Neuronal stem cell (in vitro differentiated cells): ENCODE measurements around the gene NPHP1.
"Not testable (repeated sequence)": the region's sequence is repeated elsewhere in the genome, so short reads cannot be mapped to it uniquely, and the experiment has no call there.

Experiments
- DNase-seq: peaks from one replicate; pipeline ENCODE4 v3.0.0-alpha.2; 2013; ENCODE audit warnings: low spot score
- H2AFZ ChIP-seq: one replicate; pipeline ENCODE4 v1.6.1; 2013; ENCODE audit warnings: mild to moderate bottlenecking, low read length, inconsistent platforms
- H2AK5ac ChIP-seq: 2 replicates; pipeline ENCODE4 v1.6.1; 2013; ENCODE audit warnings: low read depth, mild to moderate bottlenecking, inconsistent platforms, low read length, moderate library complexity, mixed read lengths
- H2BK120ac ChIP-seq: 2 replicates; pipeline ENCODE4 v1.6.1; 2013; ENCODE audit warnings: low read depth, mild to moderate bottlenecking, inconsistent platforms, low read length, moderate library complexity, mixed read lengths
- H2BK12ac ChIP-seq: one replicate; pipeline ENCODE4 v1.6.1; 2013; ENCODE audit warnings: low read length, inconsistent platforms
- H2BK15ac ChIP-seq: 2 replicates; pipeline ENCODE4 v1.6.1; 2013; ENCODE audit warnings: mild to moderate bottlenecking, low read length, inconsistent platforms, mixed read lengths
- H2BK5ac ChIP-seq: one replicate; pipeline ENCODE4 v1.6.1; 2013; ENCODE audit warnings: inconsistent platforms, mild to moderate bottlenecking, low read length, moderate library complexity
- H3K14ac ChIP-seq: one replicate; pipeline ENCODE4 v1.6.1; 2013; ENCODE audit warnings: low read length, inconsistent platforms
- H3K18ac ChIP-seq: 2 replicates; pipeline ENCODE4 v1.6.1; 2013; ENCODE audit warnings: low read length, inconsistent platforms
- H3K23ac ChIP-seq: 2 replicates; pipeline ENCODE4 v1.6.1; 2013; ENCODE audit warnings: low read depth, mild to moderate bottlenecking, mixed read lengths, low read length, inconsistent platforms; ENCODE audit not compliant: poor library complexity
- H3K27ac ChIP-seq: replicated peaks from 3 replicates; pipeline ENCODE4 v1.5.1; 2013; ENCODE audit warnings: low read length, inconsistent platforms
- H3K27me3 ChIP-seq, 3 experiments: 2 replicates each; pipeline ENCODE4 v1.6.1; 2013; ENCODE audit warnings: low read length in 3 of 3, mild to moderate bottlenecking in 2 of 3, inconsistent platforms in 1 of 3, low read depth in 1 of 3, mixed read lengths in 1 of 3, moderate library complexity in 1 of 3; ENCODE audit not compliant: control insufficient read depth in 3 of 3, insufficient read depth in 3 of 3
- H3K36me3 ChIP-seq, 2 donors: replicated peaks in 1 of 2; 2 replicates each; pipeline ENCODE4 v1.6.1; 2013; ENCODE audit warnings: low read length in 2 of 2; ENCODE audit not compliant: control insufficient read depth in 2 of 2, insufficient read depth in 2 of 2
- H3K4ac ChIP-seq: 2 replicates; pipeline ENCODE4 v1.6.1; 2013; ENCODE audit warnings: inconsistent platforms, mild to moderate bottlenecking, low read length, moderate library complexity
- H3K4me1 ChIP-seq, 2 donors: 1 replicate in 1 of 2; 2 replicates in 1 of 2; pipeline ENCODE4 v1.6.1; 2013; ENCODE audit warnings: low read length in 2 of 2, low read depth in 1 of 2; ENCODE audit not compliant: control insufficient read depth in 2 of 2, insufficient read depth in 1 of 2
- H3K4me2 ChIP-seq: one replicate; pipeline ENCODE4 v1.6.1; 2013; ENCODE audit warnings: mild to moderate bottlenecking, low read length, inconsistent platforms; ENCODE audit not compliant: insufficient read depth, poor library complexity, severe bottlenecking
- H3K4me3 ChIP-seq, 2 donors: 2 replicates each; pipeline ENCODE4 v1.5.1; 2013; ENCODE audit warnings: low read length in 2 of 2, mild to moderate bottlenecking in 2 of 2, inconsistent platforms in 1 of 2, moderate library complexity in 1 of 2
- H3K79me1 ChIP-seq: one replicate; pipeline ENCODE4 v1.6.1; 2013; ENCODE audit warnings: low read depth, mild to moderate bottlenecking, inconsistent platforms, low read length, moderate library complexity
- H3K9ac ChIP-seq: one replicate; pipeline ENCODE4 v1.6.1; 2013; ENCODE audit warnings: mild to moderate bottlenecking, low read depth, low read length, inconsistent platforms; ENCODE audit not compliant: poor library complexity
- H3K9me3 ChIP-seq, 2 donors: replicated peaks in 1 of 2; 2 replicates each; pipeline versions ENCODE3 to v1.6.1; 2013; ENCODE audit warnings: low read length in 2 of 2, mild to moderate bottlenecking in 2 of 2, inconsistent platforms in 1 of 2, low read depth in 1 of 2, mixed read lengths in 1 of 2, moderate library complexity in 1 of 2; ENCODE audit not compliant: control insufficient read depth in 2 of 2, insufficient read depth in 1 of 2
- H4K8ac ChIP-seq: one replicate; pipeline ENCODE4 v1.6.1; 2013; ENCODE audit warnings: low read depth, mild to moderate bottlenecking, inconsistent platforms, low read length, moderate library complexity
- H4K91ac ChIP-seq: one replicate; pipeline ENCODE4 v1.6.1; 2013; ENCODE audit warnings: low read length, low read depth, mild to moderate bottlenecking, inconsistent platforms; ENCODE audit not compliant: poor library complexity
- WGBS, 2 donors: extraction: QIAGEN DNeasy Blood & Tissue Kit; methylation state at CpG; one replicate each; pipeline ENCODE4 v1.1.7; 2013; ENCODE audit warnings: missing lambda C conversion rate in 2 of 2, mixed read lengths in 1 of 2; ENCODE audit not compliant: insufficient read length in 2 of 2, insufficient replicate concordance in 1 of 2; ENCODE audit errors: extremely low coverage in 2 of 2; 5-methylcytosine and 5-hydroxymethylcytosine counted together

NPHP1 gene

GRCh38 chr2:110167326-110168000, 37.4 kb downstream of the NPHP1 start:
- H3K4me1 ChIP-seq = no peaks in the 10 kb centered on the region
- H3K27ac ChIP-seq = no peak overlapping the region
- no peak overlapping the region for H3K9ac ChIP-seq
- H2BK12ac ChIP-seq = no peak overlapping the region
- H2AK5ac ChIP-seq = no peak overlapping the region
- peaks cover 0 to 2% of the 10 kb centered on the region in 2 donors for H3K36me3 ChIP-seq
- no peak overlapping the region for H2AFZ ChIP-seq
- no peak overlapping the region for H2BK5ac ChIP-seq
- H3K23ac ChIP-seq = no peak overlapping the region
- H3K4me3 ChIP-seq = no peak overlapping the region
- H4K8ac ChIP-seq = no peak overlapping the region
- no peak for DNase-seq
- no peaks in the 10 kb centered on the region for H3K79me1 ChIP-seq
- no peak overlapping the region for H4K91ac ChIP-seq
- no peaks in the 10 kb centered on the region for H3K9me3 ChIP-seq
- H3K14ac ChIP-seq = no peak overlapping the region
- H3K4me2 ChIP-seq = no peak overlapping the region
- H2BK15ac ChIP-seq = no peak overlapping the region
- no peak overlapping the region for H3K4ac ChIP-seq
- no peaks in the 10 kb centered on the region for H3K27me3 ChIP-seq
- WGBS, 2 donors = no CpG with 5 or more reads among the region's 5 CpGs
- H3K18ac ChIP-seq = no peak overlapping the region
- no peak overlapping the region for H2BK120ac ChIP-seq

- Histone ChIP-seq H3K27me3 (no peaks in the 10 kb centered on the region), H4K91ac (no peak overlapping the region), H2AK5ac (no peak overlapping the region), H2BK5ac (no peak overlapping the region), H4K8ac (no peak overlapping the region), H3K4me1 (no peaks in the 10 kb centered on the region), H3K23ac (no peak overlapping the region), H2BK120ac (no peak overlapping the region), H3K14ac (no peak overlapping the region), H3K9ac (no peak overlapping the region), H3K79me1 (no peaks in the 10 kb centered on the region), H3K27ac (no peak overlapping the region), H2BK15ac (no peak overlapping the region), H2BK12ac (no peak overlapping the region), H3K18ac (no peak overlapping the region), H3K9me3 (no peaks in the 10 kb centered on the region), H3K4me2 (no peak overlapping the region), H3K4ac (no peak overlapping the region), H3K36me3 (peaks cover 0 to 2% of the 10 kb centered on the region in 2 donors), H3K4me3 (no peak overlapping the region), H2AFZ (no peak overlapping the region)
- DNase-seq = no peak
- WGBS, 2 donors = no CpG with 5 or more reads among the region's 2 CpGs
These were observed 38.5 kb downstream of the NPHP1 start for GRCh38 chr2:110166266-110166665.

- no peak overlapping the region for H3K18ac ChIP-seq
- H3K14ac ChIP-seq = no peak overlapping the region
- WGBS, 2 donors = no CpG with 5 or more reads among the region's 4 CpGs
- no peak overlapping the region for H3K4me3 ChIP-seq
- H3K9ac ChIP-seq = no peak overlapping the region
- no peak overlapping the region for H3K4ac ChIP-seq
- H2BK120ac ChIP-seq = no peak overlapping the region
- no peak overlapping the region for H2BK5ac ChIP-seq
- no peaks in the 10 kb centered on the region for H3K4me1 ChIP-seq
- H2BK15ac ChIP-seq = no peak overlapping the region
- H3K36me3 ChIP-seq = no peaks in the 10 kb centered on the region
- H3K27me3 ChIP-seq = no peaks in the 10 kb centered on the region
- no peak overlapping the region for H3K4me2 ChIP-seq
- H3K9me3 ChIP-seq = no peaks in the 10 kb centered on the region
- H2AFZ ChIP-seq = no peak overlapping the region
- H3K23ac ChIP-seq = no peak overlapping the region
- no peak overlapping the region for H2BK12ac ChIP-seq
- no peaks in the 10 kb centered on the region for H3K79me1 ChIP-seq
- H3K27ac ChIP-seq = no peak overlapping the region
- no peak overlapping the region for H4K91ac ChIP-seq
- no peak overlapping the region for H2AK5ac ChIP-seq
- DNase-seq = peak; percentile 2
- no peak overlapping the region for H4K8ac ChIP-seq
These were observed 47.5 kb downstream of the NPHP1 start for GRCh38 chr2:110157153-110157793.

GRCh38 chr2:110154828-110155227, 50.0 kb downstream of the NPHP1 start:
- not testable (repeated sequence) for H3K4ac ChIP-seq, H3K4me3 ChIP-seq, H3K23ac ChIP-seq, H2AK5ac ChIP-seq, H3K9ac ChIP-seq, H2BK5ac ChIP-seq, DNase-seq, H2AFZ ChIP-seq, H3K9me3 ChIP-seq, H2BK120ac ChIP-seq, H3K4me2 ChIP-seq, H3K18ac ChIP-seq, H4K8ac ChIP-seq, H4K91ac ChIP-seq, H3K4me1 ChIP-seq, H2BK15ac ChIP-seq, H3K27me3 ChIP-seq, H3K27ac ChIP-seq, H3K14ac ChIP-seq, H3K79me1 ChIP-seq, H2BK12ac ChIP-seq, H3K36me3 ChIP-seq
- no CpG with 5 or more reads among the region's 4 CpGs for WGBS, 2 donors
